ENCODE results near the gene TYMP.

The TYMP gene

GRCh38 chr22:50569896-50570535 lies 40.2 kb upstream of the TYMP start:
- TF ChIP-seq TOX (CRISPR knock-in tag; IDR thresholded peaks at IDR 0.05; ENCODE audit: borderline replicate concordance) (no peak), ISL1 (CRISPR knock-in tag; IDR thresholded peaks at IDR 0.05) (no peak)
- no peak for ATAC-seq

DNA sequence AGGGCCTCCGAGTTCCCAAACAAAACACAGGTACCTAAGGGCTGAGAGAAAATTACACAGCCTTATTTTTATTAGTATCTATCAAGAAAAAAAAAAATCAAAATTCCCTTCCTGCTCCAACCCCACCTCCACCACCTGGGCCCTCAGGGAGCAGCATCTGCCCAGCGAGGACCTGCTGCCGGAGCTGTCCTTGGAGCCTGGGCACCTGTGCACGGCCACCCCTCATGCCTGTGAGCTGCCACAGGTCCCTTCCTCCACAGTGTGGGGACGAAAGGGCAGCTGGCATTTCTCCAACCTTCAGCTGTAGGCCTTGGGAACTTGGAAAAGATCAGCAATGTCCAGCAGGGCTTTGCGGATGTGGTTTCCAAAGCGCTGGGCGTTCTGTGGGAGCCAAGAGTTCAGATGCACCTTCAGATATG lies 39.2 kb upstream of the TYMP start:
- ATAC-seq = no peak
- TF ChIP-seq PPARA (CRISPR knock-in tag; IDR thresholded peaks at IDR 0.05; ENCODE audit: borderline replicate concordance) (no peak), GLIS3 (CRISPR knock-in tag; IDR thresholded peaks at IDR 0.05) (no peak), ESRRG (CRISPR knock-in tag; IDR thresholded peaks at IDR 0.05) (no peak), ZC3H10 (CRISPR knock-in tag; IDR thresholded peaks at IDR 0.05) (no peak), SNAI2 (CRISPR knock-in tag; IDR thresholded peaks at IDR 0.05) (no peak), BACH2 (CRISPR knock-in tag; IDR thresholded peaks at IDR 0.05; ENCODE audit: borderline replicate concordance) (no peak), RARB (CRISPR knock-in tag; IDR thresholded peaks at IDR 0.05) (no peak), TCF4 (CRISPR knock-in tag; IDR thresholded peaks at IDR 0.05; ENCODE audit: borderline replicate concordance) (no peak), ISL1 (CRISPR knock-in tag; IDR thresholded peaks at IDR 0.05) (no peak), PATZ1 (CRISPR knock-in tag; IDR thresholded peaks at IDR 0.05; ENCODE audit: borderline replicate concordance) (no peak), ZNF8 (CRISPR knock-in tag; IDR thresholded peaks at IDR 0.05) (no peak), OSR1 (CRISPR knock-in tag; IDR thresholded peaks at IDR 0.05) (no peak), CSRNP3 (CRISPR knock-in tag; IDR thresholded peaks at IDR 0.05) (no peak), TSHZ2 (CRISPR knock-in tag; IDR thresholded peaks at IDR 0.05) (no peak), TOX (CRISPR knock-in tag; IDR thresholded peaks at IDR 0.05; ENCODE audit: borderline replicate concordance) (no peak), ZFP3 (CRISPR knock-in tag; IDR thresholded peaks at IDR 0.05) (no peak), CREB5 (CRISPR knock-in tag; IDR thresholded peaks at IDR 0.05; ENCODE audit: low read depth) (no peak)
- TF ChIP-seq, protein P1, sequence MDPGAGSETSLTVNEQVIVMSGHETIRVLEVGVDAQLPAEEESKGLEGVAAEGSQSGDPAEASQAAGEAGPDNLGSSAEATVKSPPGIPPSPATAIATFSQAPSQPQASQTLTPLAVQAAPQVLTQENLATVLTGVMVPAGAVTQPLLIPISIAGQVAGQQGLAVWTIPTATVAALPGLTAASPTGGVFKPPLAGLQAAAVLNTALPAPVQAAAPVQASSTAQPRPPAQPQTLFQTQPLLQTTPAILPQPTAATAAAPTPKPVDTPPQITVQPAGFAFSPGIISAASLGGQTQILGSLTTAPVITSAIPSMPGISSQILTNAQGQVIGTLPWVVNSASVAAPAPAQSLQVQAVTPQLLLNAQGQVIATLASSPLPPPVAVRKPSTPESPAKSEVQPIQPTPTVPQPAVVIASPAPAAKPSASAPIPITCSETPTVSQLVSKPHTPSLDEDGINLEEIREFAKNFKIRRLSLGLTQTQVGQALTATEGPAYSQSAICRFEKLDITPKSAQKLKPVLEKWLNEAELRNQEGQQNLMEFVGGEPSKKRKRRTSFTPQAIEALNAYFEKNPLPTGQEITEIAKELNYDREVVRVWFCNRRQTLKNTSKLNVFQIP (CRISPR knock-in tag; IDR thresholded peaks at IDR 0.05; ENCODE audit: borderline replicate concordance, low read depth) = no peak

DNA sequence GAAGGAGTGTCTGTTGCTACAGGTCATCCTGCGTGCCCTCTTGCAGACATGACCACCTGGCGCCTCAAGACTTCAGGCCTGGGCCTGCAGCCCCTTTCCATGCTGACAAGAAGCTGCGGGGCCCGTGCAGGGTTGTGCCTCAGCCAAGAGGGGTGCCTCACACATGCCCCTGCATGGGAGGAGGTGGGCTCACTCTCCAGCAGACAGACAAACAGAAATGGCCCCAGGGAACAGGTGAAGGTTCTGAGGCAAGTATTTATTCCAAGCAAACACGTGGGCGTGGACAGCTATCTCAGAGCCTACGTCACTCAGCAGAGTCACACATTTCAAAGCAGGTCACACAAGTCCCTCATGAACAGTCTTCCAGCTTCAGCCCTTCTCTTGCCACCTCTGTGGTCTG lies 38.8 kb upstream of the TYMP start:
- TF ChIP-seq CSRNP3 (CRISPR knock-in tag; IDR thresholded peaks at IDR 0.05) (no peak), TCF4 (CRISPR knock-in tag; IDR thresholded peaks at IDR 0.05; ENCODE audit: borderline replicate concordance) (no peak), CSDC2 (CRISPR knock-in tag; IDR thresholded peaks at IDR 0.05) (no peak), PPARA (CRISPR knock-in tag; IDR thresholded peaks at IDR 0.05; ENCODE audit: borderline replicate concordance) (no peak), CREB5 (CRISPR knock-in tag; IDR thresholded peaks at IDR 0.05; ENCODE audit: low read depth) (no peak), TOX (CRISPR knock-in tag; IDR thresholded peaks at IDR 0.05; ENCODE audit: borderline replicate concordance) (no peak), ZFP30 (CRISPR knock-in tag; IDR thresholded peaks at IDR 0.05) (no peak)
- ATAC-seq = no peak
